ENCODE data around the gene S100A2. TPM values are rescaled to one million over a fixed set of nuclear protein-coding genes. Genes with fewer than 3 reads are reported as not detected.
"Not testable (repeated sequence)": the region's sequence is repeated elsewhere in the genome, so short reads cannot be mapped to it uniquely, and the experiment has no call there.

The S100A2 gene
- total and polyA plus RNA-seq, 2 experiments from 2014 or later: 0.66 to 0.89 TPM

GRCh38 chr1:153563483-153563901, 2.2 kb downstream of the S100A2 start:
- H3K4me2 ChIP-seq: no peak overlapping the region
- no peak overlapping the region for H3K27ac ChIP-seq (ENCODE audit: low read depth)
- TF ChIP-seq JUNB (IDR thresholded peaks at IDR 0.05; ENCODE audit: unreplicated experiment) (no peak), ZNF114 (CRISPR knock-in tag; IDR thresholded peaks at IDR 0.05) (no peak), REST (IDR thresholded peaks at IDR 0.05; ENCODE audit: unreplicated experiment) (no peak), ZNF462 (CRISPR knock-in tag; IDR thresholded peaks at IDR 0.05) (no peak)
- H3K36me3 ChIP-seq (ENCODE audit: insufficient read depth): no peaks in the 10 kb centered on the region
- peaks cover 15% of the 10 kb centered on the region for H3K27me3 Mint-ChIP-seq (ENCODE audit: insufficient read depth, low read depth, poor library complexity)
- H2AFZ ChIP-seq: no peak overlapping the region
- no peaks in the 10 kb centered on the region for H3K9me3 Mint-ChIP-seq
- H3K36me3 Mint-ChIP-seq (ENCODE audit: low read depth): no peaks in the 10 kb centered on the region
- no peak for ATAC-seq
- no peaks in the 10 kb centered on the region for H4K20me1 ChIP-seq (replicated peaks; ENCODE audit: insufficient read depth)
- no peaks in the 10 kb centered on the region for H3K27me3 ChIP-seq (ENCODE audit: insufficient read depth)
- peaks cover 30% of the 10 kb centered on the region for H3K4me1 Mint-ChIP-seq
- peaks cover 18% of the 10 kb centered on the region for H3K4me1 ChIP-seq (ENCODE audit: insufficient read depth)
- no peaks in the 10 kb centered on the region for H3K9me2 ChIP-seq (ENCODE audit: insufficient read depth)
- no peak for DNase-seq (ENCODE audit: low spot score)
- H3F3A ChIP-seq (replicated peaks; ENCODE audit: low read depth): peaks cover 6% of the 10 kb centered on the region; the same call in 1 of the 2 replicates
- no peak overlapping the region for H3K4me3 Mint-ChIP-seq
- H3K27ac Mint-ChIP-seq: no peak overlapping the region; the same call in 1 of the 2 replicates
- H3K79me2 ChIP-seq (replicated peaks; ENCODE audit: insufficient read depth): no peaks in the 10 kb centered on the region
- no peak overlapping the region for H3K4me3 ChIP-seq

GRCh38 chr1:153562021-153562420, 3.6 kb downstream of the S100A2 start:
- peaks cover 17% of the 10 kb centered on the region for H3K4me1 Mint-ChIP-seq
- H3K27ac ChIP-seq (ENCODE audit: low read depth); H2AFZ ChIP-seq; H3K36me3 ChIP-seq (ENCODE audit: insufficient read depth); H3K9me2 ChIP-seq (ENCODE audit: insufficient read depth); H3K79me2 ChIP-seq (replicated peaks; ENCODE audit: insufficient read depth); H3K27ac Mint-ChIP-seq; H3F3A ChIP-seq (replicated peaks; ENCODE audit: low read depth); H4K20me1 ChIP-seq (replicated peaks; ENCODE audit: insufficient read depth); H3K27me3 ChIP-seq (ENCODE audit: insufficient read depth); H3K4me3 ChIP-seq; H3K27me3 Mint-ChIP-seq (ENCODE audit: insufficient read depth, low read depth, poor library complexity); H3K9me3 Mint-ChIP-seq; DNase-seq (ENCODE audit: low spot score); ATAC-seq; H3K4me3 Mint-ChIP-seq; H3K4me1 ChIP-seq (ENCODE audit: insufficient read depth); H3K36me3 Mint-ChIP-seq (ENCODE audit: low read depth); H3K4me2 ChIP-seq: not testable (repeated sequence)

All from GM23338 (cell line).